ENCODE results near the gene IL16. TPM values are rescaled to one million over a fixed set of nuclear protein-coding genes. Genes with fewer than 3 reads are reported as not detected.

IL16 gene
- total and polyA plus RNA-seq, 9 of the 15 experiments (the other 6 are each of a cell fraction or from before 2014, with no cell fraction given), result 1.4 to 18.8 (median 10.6) TPM

GRCh38 chr15:81337241-81337640 lies 140.6 kb downstream of the IL16 start (continued):
- no peak for TF ChIP-seq CHD7 (IDR thresholded peaks at IDR 0.05; ENCODE audit: low read depth, low read length)
- TF ChIP-seq, protein P1, sequence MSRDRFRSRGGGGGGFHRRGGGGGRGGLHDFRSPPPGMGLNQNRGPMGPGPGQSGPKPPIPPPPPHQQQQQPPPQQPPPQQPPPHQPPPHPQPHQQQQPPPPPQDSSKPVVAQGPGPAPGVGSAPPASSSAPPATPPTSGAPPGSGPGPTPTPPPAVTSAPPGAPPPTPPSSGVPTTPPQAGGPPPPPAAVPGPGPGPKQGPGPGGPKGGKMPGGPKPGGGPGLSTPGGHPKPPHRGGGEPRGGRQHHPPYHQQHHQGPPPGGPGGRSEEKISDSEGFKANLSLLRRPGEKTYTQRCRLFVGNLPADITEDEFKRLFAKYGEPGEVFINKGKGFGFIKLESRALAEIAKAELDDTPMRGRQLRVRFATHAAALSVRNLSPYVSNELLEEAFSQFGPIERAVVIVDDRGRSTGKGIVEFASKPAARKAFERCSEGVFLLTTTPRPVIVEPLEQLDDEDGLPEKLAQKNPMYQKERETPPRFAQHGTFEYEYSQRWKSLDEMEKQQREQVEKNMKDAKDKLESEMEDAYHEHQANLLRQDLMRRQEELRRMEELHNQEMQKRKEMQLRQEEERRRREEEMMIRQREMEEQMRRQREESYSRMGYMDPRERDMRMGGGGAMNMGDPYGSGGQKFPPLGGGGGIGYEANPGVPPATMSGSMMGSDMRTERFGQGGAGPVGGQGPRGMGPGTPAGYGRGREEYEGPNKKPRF (IDR thresholded peaks at IDR 0.05; ENCODE audit: low read depth, low read length), result no peak
- no peak for TF ChIP-seq RBM17 (IDR thresholded peaks at IDR 0.05; ENCODE audit: borderline replicate concordance, low read depth, low read length)
- no peak for TF ChIP-seq EHMT2 (IDR thresholded peaks at IDR 0.05)
- no peak for TF ChIP-seq MYNN (IDR thresholded peaks at IDR 0.05)
- no peak for TF ChIP-seq MYNN (CRISPR knock-in tag; IDR thresholded peaks at IDR 0.05)
- TF ChIP-seq, protein P2, sequence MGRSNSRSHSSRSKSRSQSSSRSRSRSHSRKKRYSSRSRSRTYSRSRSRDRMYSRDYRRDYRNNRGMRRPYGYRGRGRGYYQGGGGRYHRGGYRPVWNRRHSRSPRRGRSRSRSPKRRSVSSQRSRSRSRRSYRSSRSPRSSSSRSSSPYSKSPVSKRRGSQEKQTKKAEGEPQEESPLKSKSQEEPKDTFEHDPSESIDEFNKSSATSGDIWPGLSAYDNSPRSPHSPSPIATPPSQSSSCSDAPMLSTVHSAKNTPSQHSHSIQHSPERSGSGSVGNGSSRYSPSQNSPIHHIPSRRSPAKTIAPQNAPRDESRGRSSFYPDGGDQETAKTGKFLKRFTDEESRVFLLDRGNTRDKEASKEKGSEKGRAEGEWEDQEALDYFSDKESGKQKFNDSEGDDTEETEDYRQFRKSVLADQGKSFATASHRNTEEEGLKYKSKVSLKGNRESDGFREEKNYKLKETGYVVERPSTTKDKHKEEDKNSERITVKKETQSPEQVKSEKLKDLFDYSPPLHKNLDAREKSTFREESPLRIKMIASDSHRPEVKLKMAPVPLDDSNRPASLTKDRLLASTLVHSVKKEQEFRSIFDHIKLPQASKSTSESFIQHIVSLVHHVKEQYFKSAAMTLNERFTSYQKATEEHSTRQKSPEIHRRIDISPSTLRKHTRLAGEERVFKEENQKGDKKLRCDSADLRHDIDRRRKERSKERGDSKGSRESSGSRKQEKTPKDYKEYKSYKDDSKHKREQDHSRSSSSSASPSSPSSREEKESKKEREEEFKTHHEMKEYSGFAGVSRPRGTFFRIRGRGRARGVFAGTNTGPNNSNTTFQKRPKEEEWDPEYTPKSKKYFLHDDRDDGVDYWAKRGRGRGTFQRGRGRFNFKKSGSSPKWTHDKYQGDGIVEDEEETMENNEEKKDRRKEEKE (IDR thresholded peaks at IDR 0.05; ENCODE audit: borderline replicate concordance in 1 of 2, control insufficient read depth in 1 of 2, low read depth in 2 of 2, low read length in 1 of 2), result no peak
- no peak for TF ChIP-seq YY1 (IDR thresholded peaks at IDR 0.05; ENCODE audit: borderline replicate concordance in 1 of 3, control insufficient read depth in 1 of 3, extremely low read depth in 1 of 3, insufficient read depth in 3 of 3, insufficient read length in 1 of 3, insufficient replicate concordance in 2 of 3, low read depth in 1 of 3, low read length in 2 of 3)
- no peak for TF ChIP-seq ZFP30 (CRISPR knock-in tag; IDR thresholded peaks at IDR 0.05; ENCODE audit: borderline replicate concordance)
